Dermis lymphatic vessel endothelial cell (primary cell): Measurements from ENCODE around the gene DHFR. TPM values are rescaled to one million over a fixed set of nuclear protein-coding genes. Genes with fewer than 3 reads are reported as not detected.

Experiments used
- total RNA-seq: library from RNA; depleted of rRNA; stranded (reverse); fragments of >200 nt; gene quantifications from 2 replicates; pipeline ENCODE4 v1.2.1, GENCODE V29; 2014

DHFR gene
- total RNA-seq, result 7.7 and 10.4 TPM in 2 replicates

GRCh38 chr5:80654391-80655230 is at the start of gene DHFR, which contains the start of gene MSH3:
Gene DHFR (minus strand): TSS chr5:80654983. CDS start chr5:80654489, 494 bp downstream.
Gene MSH3 (plus strand): TSS chr5:80654652. CDS start chr5:80654728, 76 bp downstream.

Other genes with a start within 250 kb of the DHFR start
- gene ZFYVE16, start 246.9 kb downstream of the DHFR start, total RNA-seq, result 42.5 and 51.1 TPM in 2 replicates
- gene FAM151B, start 166.9 kb downstream of the DHFR start, total RNA-seq, result 2.2 and 2.6 TPM in 2 replicates
- gene ANKRD34B, start 84.7 kb downstream of the DHFR start, total RNA-seq, result under 0.01 TPM in 1 of 2 replicates, not detected in the other
- gene MSH3, start 331 bp downstream of the DHFR start, total RNA-seq, result 6.6 and 7.4 TPM in 2 replicates